ENCODE data around the gene DRD2.

DRD2 gene

DNA sequence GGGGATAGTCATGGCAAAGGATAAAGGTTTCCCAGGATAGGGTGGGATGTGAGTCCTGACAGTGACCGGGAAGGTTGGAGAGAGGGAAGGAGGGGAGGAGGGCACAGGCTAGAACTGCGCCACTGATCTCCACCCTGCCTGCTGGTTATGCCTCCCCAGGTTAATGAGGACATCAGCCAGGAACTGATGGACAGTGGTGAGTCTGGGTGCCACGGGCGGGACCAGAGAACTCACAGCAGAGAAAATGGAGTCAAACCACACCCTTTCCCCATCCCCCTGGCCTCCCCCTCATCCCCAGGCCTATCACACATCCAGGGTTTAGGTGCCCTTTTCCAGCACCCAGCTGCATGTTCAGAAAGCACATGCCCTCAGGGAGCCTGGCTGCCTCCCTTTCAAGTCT is 77.4 kb downstream of the DRD2 start:
- no peak for DNase-seq

DNA sequence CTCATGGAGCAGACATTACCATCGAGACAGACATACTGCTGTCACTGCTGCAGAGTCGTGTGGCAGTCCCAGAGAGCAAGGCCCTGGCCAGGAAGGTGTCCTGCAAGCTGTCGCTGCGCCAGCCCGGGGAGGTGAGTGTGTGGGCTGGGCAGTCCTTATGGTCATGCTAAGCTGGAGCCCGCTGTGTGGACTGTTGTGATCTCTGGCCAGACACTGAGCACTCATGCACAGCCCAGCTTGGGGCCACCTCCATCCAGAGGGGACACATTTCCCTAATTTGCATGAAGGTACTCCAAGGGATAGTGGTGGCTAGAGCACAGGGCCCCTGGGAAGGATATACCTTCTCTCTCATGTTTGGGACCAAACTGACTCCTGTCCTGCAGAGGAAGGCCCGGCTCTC is 78.0 kb downstream of the DRD2 start:
- no peak for DNase-seq

DNA sequence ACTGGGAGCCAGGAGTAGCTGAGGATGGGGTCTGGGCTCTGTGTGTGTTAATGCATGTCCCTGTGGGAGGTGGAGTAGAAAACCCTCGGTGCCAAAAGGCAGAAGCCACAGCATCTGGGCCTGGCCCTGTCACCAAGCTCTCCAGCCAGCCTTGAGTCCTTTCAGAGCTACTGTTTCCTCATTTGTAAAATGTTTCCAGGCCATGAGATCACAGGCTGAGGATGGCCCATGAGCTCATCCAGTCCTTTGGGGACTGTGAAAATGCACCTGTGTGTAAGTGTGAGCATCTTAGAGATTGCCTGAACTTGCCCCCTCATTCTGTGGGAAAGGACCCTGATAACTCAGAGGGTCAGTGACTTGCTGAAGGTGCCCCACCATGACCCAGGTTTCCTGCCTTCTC is 78.5 kb downstream of the DRD2 start:
- no peak for DNase-seq

DNA sequence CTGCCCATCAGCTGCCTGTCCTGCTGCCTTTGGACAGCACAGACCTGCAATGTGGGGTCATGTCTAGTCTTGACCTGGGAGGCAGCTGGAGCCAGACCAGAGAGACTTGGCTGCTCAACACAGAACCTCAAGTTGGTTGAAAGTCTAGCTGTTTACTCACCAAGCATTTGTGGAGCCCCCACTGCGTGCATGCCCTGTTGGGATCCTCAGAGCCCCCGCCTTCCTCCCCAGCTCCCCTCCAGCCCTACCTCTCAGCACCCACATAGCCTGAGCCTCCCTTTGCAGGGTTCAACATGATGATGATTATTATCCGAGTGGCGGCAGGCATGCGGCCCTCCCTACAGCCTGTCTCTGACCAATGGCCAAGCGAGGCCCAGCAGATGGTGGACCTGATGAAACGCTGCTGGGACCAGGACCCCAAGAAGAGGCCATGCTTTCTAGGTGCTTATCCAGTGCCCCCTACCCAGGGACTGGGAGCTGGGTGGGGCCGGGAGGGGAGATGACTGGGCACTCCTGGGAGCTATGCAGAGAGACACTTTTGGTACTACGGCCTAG is 79.3 kb downstream of the DRD2 start:
- no peak for DNase-seq

DNA sequence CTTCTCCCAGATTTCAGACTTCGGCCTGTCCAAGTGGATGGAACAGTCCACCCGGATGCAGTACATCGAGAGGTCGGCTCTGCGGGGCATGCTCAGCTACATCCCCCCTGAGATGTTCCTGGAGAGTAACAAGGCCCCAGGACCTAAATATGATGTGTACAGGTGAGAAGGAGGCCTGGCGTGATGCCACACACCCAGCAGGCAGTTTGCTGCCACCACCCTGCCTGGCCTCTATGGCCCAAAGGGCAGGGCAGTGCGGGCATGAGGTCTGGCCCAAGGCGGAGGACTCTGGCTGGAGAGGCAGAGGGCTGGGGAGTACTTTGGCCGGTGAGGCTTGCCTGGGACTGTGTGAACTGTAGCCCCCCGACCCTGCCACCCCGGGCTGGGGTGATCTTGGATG is 80.3 kb downstream of the DRD2 start:
- DNase-seq = no peak

DNA sequence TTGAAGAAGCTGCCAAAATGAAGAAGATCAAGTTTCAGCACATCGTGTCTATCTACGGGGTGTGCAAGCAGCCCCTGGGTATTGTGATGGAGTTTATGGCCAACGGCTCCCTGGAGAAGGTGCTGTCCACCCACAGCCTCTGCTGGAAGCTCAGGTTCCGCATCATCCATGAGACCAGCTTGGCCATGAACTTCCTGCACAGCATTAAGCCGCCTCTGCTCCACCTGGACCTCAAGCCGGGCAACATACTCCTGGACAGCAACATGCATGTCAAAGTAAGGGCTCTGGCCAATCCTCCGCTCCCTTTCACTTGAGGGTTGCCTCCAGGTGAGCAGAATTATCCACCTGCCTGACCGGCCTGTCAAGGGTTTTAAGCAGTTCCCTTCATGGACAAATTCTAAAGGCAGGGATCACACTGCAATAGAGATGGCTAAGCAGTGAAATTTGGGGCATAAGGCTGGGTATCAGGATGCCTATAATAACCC is 81.7 kb downstream of the DRD2 start:
- no peak for DNase-seq

DNA sequence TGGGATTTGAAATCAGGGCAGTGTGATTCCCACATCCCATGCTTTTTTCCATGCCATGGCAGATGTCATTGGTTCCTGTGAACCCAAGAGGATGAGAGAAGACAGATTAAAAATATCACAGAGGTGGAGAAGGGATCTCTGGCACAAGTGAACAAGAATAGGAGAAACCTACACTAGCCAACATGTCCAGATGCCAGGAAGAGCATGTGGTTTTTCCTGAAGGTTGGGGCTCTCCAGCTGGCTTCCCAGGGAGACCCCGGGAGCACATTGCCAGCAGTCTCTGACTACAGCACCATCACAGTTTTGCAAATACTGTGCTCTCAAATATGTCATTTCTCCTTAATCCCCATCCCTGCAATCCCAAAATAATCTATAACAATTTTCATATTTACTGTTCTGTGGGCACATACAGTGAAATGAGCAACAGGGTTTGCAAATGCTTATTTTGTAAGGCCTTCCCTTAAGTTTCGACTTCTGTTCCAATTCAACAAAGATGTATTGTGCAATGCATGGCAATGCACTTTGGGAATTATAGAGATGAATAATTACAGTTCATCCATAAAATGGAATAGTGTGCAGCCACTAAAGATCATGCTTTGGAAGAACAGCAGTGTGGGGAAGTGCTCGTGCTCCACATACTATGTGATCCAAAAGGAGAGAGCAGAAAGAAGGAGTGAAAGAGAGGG is 82.8 kb downstream of the DRD2 start:
- no peak for DNase-seq

DNA sequence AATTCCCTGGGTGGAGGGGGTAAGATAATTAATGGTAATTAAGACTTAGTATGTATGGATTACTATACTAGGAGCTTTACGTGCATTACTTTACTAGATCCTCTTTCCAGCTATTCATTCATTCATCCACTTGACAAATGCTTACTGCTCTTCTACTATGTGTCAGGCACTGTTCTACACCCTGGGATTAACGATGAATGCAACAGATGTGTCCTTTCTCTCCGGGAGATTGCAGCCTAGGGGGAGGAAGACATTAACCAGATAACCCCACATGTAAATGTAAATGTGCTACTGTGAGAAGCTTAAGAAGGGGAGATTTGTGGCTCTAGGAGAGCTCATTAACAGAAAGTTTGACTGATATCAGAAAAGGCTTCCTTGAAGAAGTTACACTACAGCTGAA is 85.9 kb downstream of the DRD2 start:
- DNase-seq = no peak

DNA sequence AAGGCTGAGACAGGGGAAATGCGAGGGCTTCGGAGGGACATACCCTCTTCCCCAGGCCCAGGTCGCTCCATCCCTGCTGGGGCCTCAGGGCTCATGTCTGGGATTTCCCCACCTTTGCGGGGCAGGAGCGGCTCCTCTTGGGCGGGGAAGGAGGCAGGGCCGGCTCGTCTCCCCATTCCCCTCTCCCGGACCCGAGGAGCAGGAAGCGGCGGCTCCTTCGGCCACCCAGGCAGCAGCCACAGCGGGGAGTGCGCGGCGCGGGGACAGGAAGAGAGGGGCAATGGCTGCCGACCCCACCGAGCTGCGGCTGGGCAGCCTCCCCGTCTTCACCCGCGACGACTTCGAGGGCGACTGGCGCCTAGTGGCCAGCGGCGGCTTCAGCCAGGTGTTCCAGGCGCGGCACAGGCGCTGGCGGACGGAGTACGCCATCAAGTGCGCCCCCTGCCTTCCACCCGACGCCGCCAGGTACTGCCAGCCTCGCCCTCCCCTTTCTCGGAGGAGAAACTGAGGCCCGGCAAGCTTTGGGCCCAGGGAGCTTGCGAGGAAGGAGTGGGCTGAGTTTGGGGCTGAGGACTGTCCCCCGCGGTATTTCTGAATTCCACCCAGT is 87.5 kb downstream of the DRD2 start, which contains the start of gene ANKK1:
ANKK1 (plus strand) TSS at position 175 of the 607 bp plus-strand sequence; CDS start at position 281, 106 bp downstream.
- no peak for DNase-seq

DNA sequence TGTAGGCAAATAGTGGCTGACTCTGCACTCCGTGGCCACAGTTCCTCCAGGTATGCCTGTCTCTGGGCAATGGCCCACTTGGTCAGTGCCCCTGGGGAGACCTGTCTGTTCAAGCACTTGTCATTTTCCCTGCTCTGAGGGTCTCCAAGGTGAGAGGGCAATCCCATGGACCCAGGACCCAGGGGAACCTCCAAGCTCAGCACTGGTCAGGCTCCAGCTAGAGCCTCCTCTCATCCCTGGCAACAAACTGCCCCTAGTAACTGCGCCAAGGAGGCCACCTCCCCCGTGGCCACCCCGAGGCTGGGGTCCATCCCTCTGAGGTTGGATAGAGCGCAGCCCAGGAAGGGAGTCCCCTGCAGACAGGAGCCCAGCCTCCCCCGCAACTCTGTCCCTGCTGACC is 88.3 kb downstream of the DRD2 start:
- DNase-seq = no peak

DNA sequence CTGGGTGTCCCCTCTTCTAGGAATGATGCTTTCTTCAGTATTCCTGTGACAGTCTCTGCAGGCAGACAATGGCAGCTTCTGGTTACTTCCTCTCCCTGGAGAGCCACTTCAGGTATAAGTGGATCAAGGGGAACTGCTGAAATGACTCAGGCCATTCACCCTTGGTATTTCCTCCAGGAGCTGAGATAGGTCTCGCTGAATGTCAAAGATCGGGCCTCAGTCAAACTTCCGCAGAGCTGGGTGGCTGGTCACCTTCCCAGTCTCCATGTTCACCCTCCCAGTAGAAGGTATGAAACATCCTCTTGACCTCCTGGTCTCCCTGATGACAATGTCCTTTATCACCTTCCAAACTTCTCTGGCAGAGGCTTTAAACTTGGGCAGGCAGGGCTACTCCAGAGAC is 89.4 kb downstream of the DRD2 start:
- no peak for DNase-seq

DNA sequence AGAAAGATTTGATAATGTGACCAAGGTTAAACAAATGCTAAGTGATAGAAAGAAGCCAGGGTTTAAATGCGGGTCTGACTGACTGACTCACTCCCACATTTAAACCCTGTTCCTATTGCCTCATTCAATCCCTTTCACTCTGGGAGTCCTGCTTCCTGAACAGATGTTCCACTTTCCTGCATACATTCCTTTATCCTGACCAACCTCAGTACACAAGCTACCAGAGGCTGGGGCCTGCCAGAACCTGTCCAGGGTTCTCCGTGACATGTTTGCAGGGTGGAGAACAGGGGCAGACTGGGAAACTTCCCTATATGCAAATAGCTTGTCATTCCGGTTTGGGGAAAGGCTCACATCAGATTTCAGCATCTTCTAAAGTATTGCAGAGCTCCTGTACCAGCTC is 90.6 kb downstream of the DRD2 start:
- DNase-seq = no peak

DNA sequence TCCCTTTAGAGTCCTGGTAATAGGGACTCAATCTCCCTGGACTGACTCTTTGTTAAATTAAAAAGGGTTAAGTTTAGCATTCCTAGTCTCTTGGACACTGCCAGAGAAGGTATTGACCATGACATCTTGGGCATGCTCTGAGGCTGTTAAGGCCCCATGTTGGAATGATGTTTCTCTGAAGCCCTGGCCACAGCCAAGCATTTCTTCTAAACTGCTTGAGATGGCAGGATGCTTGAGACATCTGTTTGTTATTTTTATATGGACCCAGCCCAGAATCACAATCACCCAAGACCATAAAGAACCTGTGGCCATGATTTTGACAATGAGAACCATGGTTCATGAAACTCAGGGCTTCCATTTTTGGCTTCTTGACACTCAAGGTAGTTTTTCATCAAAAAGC is 93.1 kb downstream of the DRD2 start:
- DNase-seq = no peak

DNA sequence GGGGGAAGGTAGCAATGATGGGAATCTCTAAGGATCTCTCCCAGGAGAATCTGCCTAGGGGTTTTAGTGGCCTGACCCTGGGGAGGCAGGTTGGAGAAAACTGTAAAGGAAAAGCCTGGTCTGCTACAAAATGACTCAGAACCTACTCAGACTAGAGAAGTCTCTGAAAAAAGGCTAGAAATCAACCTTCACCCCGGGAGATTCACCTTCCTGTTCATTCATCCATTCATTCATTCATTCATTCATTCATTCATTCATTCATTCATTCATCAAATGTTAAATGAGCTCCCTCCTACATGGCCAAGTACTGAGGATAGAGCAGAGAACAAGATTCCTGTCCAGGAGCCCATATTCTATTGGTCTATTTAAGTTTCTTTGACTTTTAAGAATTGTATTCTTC is 96.5 kb downstream of the DRD2 start:
- no peak for DNase-seq

DNA sequence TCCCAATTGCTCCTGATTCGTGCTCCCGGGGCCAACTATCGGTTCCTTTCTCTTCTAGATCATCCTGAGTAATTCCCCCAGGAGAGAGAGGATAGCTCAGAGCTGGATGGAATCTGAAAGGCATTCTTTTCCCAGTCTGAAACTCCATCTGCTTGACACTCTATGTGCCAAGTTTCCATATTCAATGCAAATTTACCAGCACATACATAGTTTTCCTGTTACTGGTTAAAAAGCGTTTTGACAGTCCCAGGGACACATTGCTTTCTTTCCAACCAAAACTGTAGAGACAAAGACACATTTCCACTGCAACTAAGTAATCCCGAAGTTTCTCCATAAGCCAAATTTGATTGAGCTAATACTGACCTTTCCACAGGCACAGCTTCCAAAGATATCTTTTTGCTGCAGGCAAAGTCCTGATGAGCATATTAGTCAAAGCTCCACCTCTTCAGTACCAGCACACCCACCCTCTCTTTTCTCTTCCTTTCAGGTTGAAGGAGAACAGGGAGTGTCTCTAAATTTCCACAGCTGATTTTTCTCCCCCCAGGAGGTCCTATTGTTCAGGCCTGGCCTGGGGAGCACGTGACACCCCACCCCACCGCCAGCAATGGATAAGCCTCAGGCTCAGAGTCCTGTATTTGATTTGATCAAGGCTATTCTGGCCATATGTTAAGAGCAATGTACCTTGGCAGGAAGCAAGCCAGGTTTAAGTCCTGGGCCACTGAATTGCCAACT is 97.4 kb downstream of the DRD2 start:
- DNase-seq = no peak

DNA sequence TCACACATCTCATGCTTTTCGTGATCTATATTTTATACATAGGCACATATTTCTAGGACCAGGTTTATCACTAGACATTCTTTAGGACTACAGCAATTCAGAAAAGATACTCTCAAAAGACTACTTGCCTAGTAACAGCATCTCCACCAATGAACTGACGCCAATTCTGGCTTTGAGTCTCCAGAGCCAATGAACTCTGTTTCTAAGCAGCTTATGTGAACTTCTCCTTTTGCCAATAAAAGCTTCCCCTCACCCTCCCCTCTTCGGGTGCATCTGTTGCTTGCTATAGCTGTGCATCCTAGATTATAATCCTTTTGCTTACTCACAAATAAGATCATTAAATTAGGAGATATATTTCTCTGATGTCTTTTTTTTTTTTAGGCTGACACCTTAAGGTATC is 99.0 kb downstream of the DRD2 start:
- DNase-seq = peak in 1 of 2 donors; percentile 30

DNA sequence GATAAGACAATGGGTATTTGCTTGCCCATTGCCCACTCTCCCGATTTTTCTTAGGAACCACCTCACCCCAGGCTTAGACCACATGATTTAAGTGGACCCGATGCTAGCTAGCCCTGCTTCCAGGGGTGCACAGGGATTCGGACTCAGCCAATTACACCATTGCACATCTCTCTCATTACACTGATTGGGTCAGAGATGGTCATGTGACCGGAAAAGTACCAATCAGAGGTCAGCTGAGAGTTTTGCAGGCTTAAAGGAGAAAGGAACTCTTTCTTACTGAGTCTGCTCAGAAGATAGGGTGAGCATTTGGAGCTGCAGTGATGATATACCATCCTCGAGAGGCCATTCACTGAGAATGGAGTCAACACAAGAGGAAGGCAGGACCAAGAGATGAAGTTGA is 99.8 kb downstream of the DRD2 start:
- DNase-seq = no peak

DNA sequence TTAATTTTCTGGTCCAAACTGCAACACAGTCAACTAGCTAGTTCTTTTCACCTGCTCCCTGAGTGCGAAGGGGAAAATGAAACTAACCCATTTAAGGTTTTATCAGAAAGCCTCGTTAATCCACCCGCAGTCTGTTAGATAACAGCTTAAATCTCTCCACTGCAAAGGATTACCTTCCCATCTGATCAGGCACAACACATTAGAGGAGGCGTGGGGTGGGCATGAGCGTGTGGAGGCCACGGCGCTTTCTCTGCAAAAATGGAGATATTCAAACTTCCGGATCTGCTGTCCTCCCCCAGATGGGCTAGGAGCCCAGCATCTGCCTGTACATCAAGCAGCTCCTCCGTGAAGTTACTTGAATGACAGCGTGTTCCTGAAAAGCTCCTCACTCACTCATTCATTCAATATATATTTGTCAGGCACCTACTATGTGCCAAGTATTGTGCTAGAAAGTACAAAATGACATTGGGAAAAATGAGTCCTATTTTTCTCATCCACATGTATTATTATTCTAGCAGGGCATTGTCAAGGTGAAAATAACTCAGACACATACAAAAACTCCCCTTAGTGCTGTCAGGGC is 101.1 kb downstream of the DRD2 start:
- no peak for DNase-seq

DNA sequence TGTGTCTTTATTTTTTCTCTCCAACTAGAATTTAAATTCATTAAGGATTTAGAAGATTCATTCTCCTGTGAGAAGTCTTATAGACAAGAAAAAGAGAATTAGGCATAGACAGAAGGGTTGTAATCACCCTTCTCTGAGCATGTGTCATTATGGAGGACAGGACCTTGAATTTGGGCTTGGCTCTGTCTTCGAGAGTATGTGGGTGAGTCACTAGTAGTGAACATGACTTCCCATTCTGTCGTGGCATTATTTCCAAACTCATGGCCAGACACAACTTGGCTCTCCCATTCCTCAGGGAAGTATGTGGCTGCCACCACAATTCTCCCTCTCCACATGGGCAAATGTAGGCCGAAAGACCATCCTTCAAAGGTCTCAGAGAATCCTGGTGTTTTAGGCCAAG is 101.9 kb downstream of the DRD2 start:
- no peak for DNase-seq

DNA sequence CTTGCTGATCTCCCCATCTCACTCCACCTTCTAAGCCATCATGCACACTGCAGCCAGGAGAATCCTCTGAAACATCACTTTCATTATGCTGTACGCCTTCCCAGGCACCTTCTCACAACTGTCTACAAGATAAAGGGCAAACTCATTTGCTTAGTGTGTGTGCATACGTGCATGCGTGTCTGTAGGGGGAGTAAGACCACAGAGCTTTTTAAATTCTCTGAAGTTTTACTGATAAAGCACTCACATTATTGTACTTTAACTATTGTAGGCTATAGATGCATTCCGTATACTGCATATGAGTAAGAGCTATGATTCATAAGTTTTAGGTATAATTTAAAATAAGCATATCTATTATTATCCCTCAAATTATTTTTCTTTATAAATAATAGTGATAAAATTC is 102.9 kb downstream of the DRD2 start:
- no peak for DNase-seq

DNA sequence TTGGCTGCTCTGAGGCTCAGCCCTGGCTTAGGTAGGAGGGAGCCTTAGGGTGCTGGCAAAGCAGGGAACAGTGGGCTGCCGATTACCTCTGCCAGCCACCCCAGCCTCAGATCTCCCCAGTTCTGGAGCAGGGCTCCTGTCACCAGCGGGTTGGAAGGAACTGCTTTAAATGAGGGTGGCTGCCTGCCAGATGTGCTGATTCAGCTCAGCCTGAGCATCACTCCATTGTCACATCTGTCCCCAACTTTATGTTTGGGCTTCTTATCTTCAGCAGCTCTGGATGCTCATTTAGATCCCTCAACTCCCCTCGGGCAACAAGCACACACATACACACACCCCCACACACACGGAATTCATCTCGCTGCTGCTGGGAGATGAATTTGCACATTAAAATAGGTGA is 104.6 kb downstream of the DRD2 start:
- DNase-seq = no peak

DNA sequence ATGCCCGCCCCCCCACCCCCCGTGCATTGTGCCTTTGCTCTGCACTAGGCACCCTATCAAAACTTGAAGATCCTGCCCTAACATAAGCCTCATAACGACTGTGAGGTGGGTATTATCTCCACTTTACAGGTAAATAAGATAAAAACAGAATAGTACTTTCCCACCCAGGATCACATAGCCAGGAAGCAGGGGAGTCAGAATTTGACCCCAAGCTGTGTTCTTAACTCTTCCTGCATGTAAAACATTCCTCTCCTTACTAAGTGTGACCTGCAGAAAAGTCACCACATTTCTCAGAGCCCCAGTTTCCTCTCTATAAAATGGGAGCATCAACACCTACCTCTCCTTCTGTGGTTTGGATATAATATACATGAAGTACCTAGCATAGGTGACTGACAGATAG is 105.8 kb downstream of the DRD2 start:
- DNase-seq = no peak

DNA sequence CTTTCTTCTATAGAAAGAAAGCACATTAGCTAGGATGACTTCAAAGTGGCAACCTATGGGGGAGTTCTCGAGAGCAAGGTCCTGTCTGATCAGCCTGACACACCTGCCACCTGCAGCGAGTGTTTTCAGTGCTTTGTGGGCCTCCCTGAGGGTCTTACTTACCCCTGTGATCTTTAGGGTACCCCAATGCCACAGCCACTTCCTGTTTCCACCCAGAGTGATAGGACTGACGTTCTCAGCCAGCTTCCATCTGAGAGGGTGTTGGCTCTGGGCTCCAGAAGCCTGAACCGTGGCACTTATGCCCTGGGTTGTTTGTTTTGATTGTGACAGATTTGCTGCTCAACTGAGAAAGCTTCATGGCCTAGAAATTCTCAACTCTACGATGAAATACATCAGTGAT is 109.3 kb downstream of the DRD2 start:
- DNase-seq = no peak
